ENCODE data around the gene RNF187.
A peak's percentile ranks its signal among the peaks of the same experiment; 100 is the strongest.
"Not testable (repeated sequence)": the region's sequence is repeated elsewhere in the genome, so short reads cannot be mapped to it uniquely, and the experiment has no call there.

Gene RNF187

GRCh38 chr1:228457396-228458176 lies 29.6 kb upstream of the RNF187 start:
- in situ Hi-C loops (cut with MboI; ENCODE audit: low pct_unique_long_range_greater_than_20kb, low sequenced_read_pairs), result no loop called here

GRCh38 chr1:228459091-228459993 lies 27.8 kb upstream of the RNF187 start:
- DNase-seq, result peak; percentile 82
- in situ Hi-C loops (cut with MboI; ENCODE audit: low pct_unique_long_range_greater_than_20kb, low sequenced_read_pairs), result no loop called here

More at GRCh38 chr1:228457396-228458176, 29.6 kb upstream of the RNF187 start:
- DNase-seq, result peak; percentile 99

GRCh38 chr1:228460821-228461220 lies 26.4 kb upstream of the RNF187 start:
- in situ Hi-C loops (cut with MboI; ENCODE audit: low pct_unique_long_range_greater_than_20kb, low sequenced_read_pairs), result no loop called here
- DNase-seq, result no peak

- in situ Hi-C loops (cut with MboI; ENCODE audit: low pct_unique_long_range_greater_than_20kb, low sequenced_read_pairs), result no loop called here
These were observed 24.6 kb upstream of the RNF187 start for GRCh38 chr1:228462560-228462959.

GRCh38 chr1:228463009-228463558 lies 24.1 kb upstream of the RNF187 start:
- in situ Hi-C loops (cut with MboI; ENCODE audit: low pct_unique_long_range_greater_than_20kb, low sequenced_read_pairs), result no loop called here

More at GRCh38 chr1:228462560-228462959, 24.6 kb upstream of the RNF187 start:
- DNase-seq, result no peak

GRCh38 chr1:228463559-228464455 lies 23.4 kb upstream of the RNF187 start:
- in situ Hi-C loops (cut with MboI; ENCODE audit: low pct_unique_long_range_greater_than_20kb, low sequenced_read_pairs), result no loop called here
- DNase-seq, result peak; percentile 90

More at GRCh38 chr1:228463009-228463558, 24.1 kb upstream of the RNF187 start:
- no peak for DNase-seq

- no peak for DNase-seq
- in situ Hi-C loops (cut with MboI; ENCODE audit: low pct_unique_long_range_greater_than_20kb, low sequenced_read_pairs), result no loop called here
These were observed 22.6 kb upstream of the RNF187 start for GRCh38 chr1:228464487-228464983.

GRCh38 chr1:228465141-228465540 lies 22.0 kb upstream of the RNF187 start:
- no peak for DNase-seq
- in situ Hi-C loops (cut with MboI; ENCODE audit: low pct_unique_long_range_greater_than_20kb, low sequenced_read_pairs), result no loop called here

GRCh38 chr1:228465571-228466146 lies 21.5 kb upstream of the RNF187 start:
- in situ Hi-C loops (cut with MboI; ENCODE audit: low pct_unique_long_range_greater_than_20kb, low sequenced_read_pairs), result no loop called here

GRCh38 chr1:228468188-228468587 lies 19.0 kb upstream of the RNF187 start:
- DNase-seq; in situ Hi-C loops (cut with MboI; ENCODE audit: low pct_unique_long_range_greater_than_20kb, low sequenced_read_pairs): not testable (repeated sequence)

More at GRCh38 chr1:228465571-228466146, 21.5 kb upstream of the RNF187 start:
- DNase-seq, result no peak

GRCh38 chr1:228469413-228470162 lies 17.6 kb upstream of the RNF187 start:
- no peak for DNase-seq
- in situ Hi-C loops (cut with MboI; ENCODE audit: low pct_unique_long_range_greater_than_20kb, low sequenced_read_pairs), result no loop called here

- in situ Hi-C loops (cut with MboI; ENCODE audit: low pct_unique_long_range_greater_than_20kb, low sequenced_read_pairs), result no loop called here
- DNase-seq, result no peak
These were observed 15.9 kb upstream of the RNF187 start for GRCh38 chr1:228471154-228471761.

- in situ Hi-C loops (cut with MboI; ENCODE audit: low pct_unique_long_range_greater_than_20kb, low sequenced_read_pairs), result no loop called here
- peak; percentile 67 for DNase-seq
These were observed 15.3 kb upstream of the RNF187 start for GRCh38 chr1:228471762-228472398.

- DNase-seq, result no peak
- in situ Hi-C loops (cut with MboI; ENCODE audit: low pct_unique_long_range_greater_than_20kb, low sequenced_read_pairs), result no loop called here
These were observed 14.5 kb upstream of the RNF187 start for GRCh38 chr1:228472655-228473054.

- no peak for DNase-seq
- in situ Hi-C loops (cut with MboI; ENCODE audit: low pct_unique_long_range_greater_than_20kb, low sequenced_read_pairs), result no loop called here
These were observed 12.7 kb upstream of the RNF187 start for GRCh38 chr1:228474507-228474906.

- no peak for DNase-seq
- in situ Hi-C loops (cut with MboI; ENCODE audit: low pct_unique_long_range_greater_than_20kb, low sequenced_read_pairs), result no loop called here
These were observed 11.4 kb upstream of the RNF187 start for GRCh38 chr1:228475812-228476211.

- in situ Hi-C loops (cut with MboI; ENCODE audit: low pct_unique_long_range_greater_than_20kb, low sequenced_read_pairs), result no loop called here
- no peak for DNase-seq
These were observed 9.9 kb upstream of the RNF187 start for GRCh38 chr1:228477263-228477662.
